ENCODE data around the gene CTDNEP1.

Gene CTDNEP1

GRCh38 chr17:7251661-7252175, at the start of gene CTDNEP1:
CTDNEP1 (minus strand) TSS chr17:7251734; CDS start chr17:7251296, 438 bp downstream.
- TF ChIP-seq ZFX (IDR thresholded peaks at IDR 0.05; ENCODE audit: borderline replicate concordance) (no peak), CTCF (IDR thresholded peaks at IDR 0.05) (no peak)
- H3K27ac ChIP-seq, result peak within 1 kb of the TSS; percentile 99

GRCh38 chr17:7296189-7296861, 44.8 kb upstream of the CTDNEP1 start:
- peak overlapping the region; percentile 100 for H3K27ac ChIP-seq
- no peak for TF ChIP-seq ZFX (IDR thresholded peaks at IDR 0.05; ENCODE audit: borderline replicate concordance)
- peak; percentile 98 for TF ChIP-seq CTCF (IDR thresholded peaks at IDR 0.05)

- TF ChIP-seq ZFX (IDR thresholded peaks at IDR 0.05; ENCODE audit: borderline replicate concordance) (no peak), CTCF (IDR thresholded peaks at IDR 0.05) (peak; percentile 74)
- peak overlapping the region; percentile 100 for H3K27ac ChIP-seq
These were observed 44.0 kb upstream of the CTDNEP1 start for GRCh38 chr17:7295230-7296180.

GRCh38 chr17:7294614-7295153, 43.1 kb upstream of the CTDNEP1 start, which contains the start of gene YBX2:
YBX2 (minus strand) TSS chr17:7294639; CDS start chr17:7294500, 139 bp downstream.
- peak within 1 kb of the TSS; percentile 100 for H3K27ac ChIP-seq
- TF ChIP-seq ZFX (IDR thresholded peaks at IDR 0.05; ENCODE audit: borderline replicate concordance), result no peak
- no peak for TF ChIP-seq CTCF (IDR thresholded peaks at IDR 0.05)

- peak overlapping the region; percentile 100 for H3K27ac ChIP-seq
- no peak for TF ChIP-seq ZFX (IDR thresholded peaks at IDR 0.05; ENCODE audit: borderline replicate concordance)
- no peak for TF ChIP-seq CTCF (IDR thresholded peaks at IDR 0.05)
These were observed 42.5 kb upstream of the CTDNEP1 start for GRCh38 chr17:7293816-7294613.

- H3K27ac ChIP-seq, result peak overlapping the region; percentile 100; the same call in 1 of the 2 replicates
- TF ChIP-seq ZFX (IDR thresholded peaks at IDR 0.05; ENCODE audit: borderline replicate concordance) (no peak), CTCF (IDR thresholded peaks at IDR 0.05) (no peak)
These were observed 41.6 kb upstream of the CTDNEP1 start for GRCh38 chr17:7293159-7293558.
